ENCODE measurements around the gene KCTD17. TPM values are rescaled to one million over a fixed set of nuclear protein-coding genes. Genes with fewer than 3 reads are reported as not detected.

KCTD17 gene
- total RNA-seq, 1 donor from 2014 or later, result 19.2 TPM

DNA sequence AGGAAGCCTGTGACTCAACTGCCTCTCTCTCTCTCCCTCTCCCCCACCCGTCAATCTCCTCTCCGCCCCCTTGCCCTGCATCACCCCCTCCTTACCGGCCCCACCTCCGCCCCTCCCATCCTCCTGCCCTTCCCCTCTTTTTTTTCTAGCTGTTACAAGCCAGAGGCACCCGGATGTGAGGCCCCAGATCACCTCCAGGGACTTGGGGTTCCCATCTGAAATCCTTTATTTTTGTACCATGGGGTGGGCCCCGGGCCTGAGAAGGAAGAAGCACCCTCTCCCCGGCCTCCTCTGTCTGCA is 10.8 kb downstream of the KCTD17 start:
- H3K27ac ChIP-seq, result no peak overlapping the region
- H3K36me3 ChIP-seq, result peaks cover 11% of the 10 kb centered on the region
- ATAC-seq, result no peak
- H3K27me3 ChIP-seq, result no peaks in the 10 kb centered on the region
- no peaks in the 10 kb centered on the region for H3K4me1 ChIP-seq
- no peak for DNase-seq
- H3K9me3 ChIP-seq, result no peaks in the 10 kb centered on the region
- intact Hi-C loops (cut with DNase I), result no loop called here
- TF ChIP-seq, protein P1, sequence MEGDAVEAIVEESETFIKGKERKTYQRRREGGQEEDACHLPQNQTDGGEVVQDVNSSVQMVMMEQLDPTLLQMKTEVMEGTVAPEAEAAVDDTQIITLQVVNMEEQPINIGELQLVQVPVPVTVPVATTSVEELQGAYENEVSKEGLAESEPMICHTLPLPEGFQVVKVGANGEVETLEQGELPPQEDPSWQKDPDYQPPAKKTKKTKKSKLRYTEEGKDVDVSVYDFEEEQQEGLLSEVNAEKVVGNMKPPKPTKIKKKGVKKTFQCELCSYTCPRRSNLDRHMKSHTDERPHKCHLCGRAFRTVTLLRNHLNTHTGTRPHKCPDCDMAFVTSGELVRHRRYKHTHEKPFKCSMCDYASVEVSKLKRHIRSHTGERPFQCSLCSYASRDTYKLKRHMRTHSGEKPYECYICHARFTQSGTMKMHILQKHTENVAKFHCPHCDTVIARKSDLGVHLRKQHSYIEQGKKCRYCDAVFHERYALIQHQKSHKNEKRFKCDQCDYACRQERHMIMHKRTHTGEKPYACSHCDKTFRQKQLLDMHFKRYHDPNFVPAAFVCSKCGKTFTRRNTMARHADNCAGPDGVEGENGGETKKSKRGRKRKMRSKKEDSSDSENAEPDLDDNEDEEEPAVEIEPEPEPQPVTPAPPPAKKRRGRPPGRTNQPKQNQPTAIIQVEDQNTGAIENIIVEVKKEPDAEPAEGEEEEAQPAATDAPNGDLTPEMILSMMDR (IDR thresholded peaks at IDR 0.05), result no peak
- no peak overlapping the region for H3K4me3 ChIP-seq

DNA sequence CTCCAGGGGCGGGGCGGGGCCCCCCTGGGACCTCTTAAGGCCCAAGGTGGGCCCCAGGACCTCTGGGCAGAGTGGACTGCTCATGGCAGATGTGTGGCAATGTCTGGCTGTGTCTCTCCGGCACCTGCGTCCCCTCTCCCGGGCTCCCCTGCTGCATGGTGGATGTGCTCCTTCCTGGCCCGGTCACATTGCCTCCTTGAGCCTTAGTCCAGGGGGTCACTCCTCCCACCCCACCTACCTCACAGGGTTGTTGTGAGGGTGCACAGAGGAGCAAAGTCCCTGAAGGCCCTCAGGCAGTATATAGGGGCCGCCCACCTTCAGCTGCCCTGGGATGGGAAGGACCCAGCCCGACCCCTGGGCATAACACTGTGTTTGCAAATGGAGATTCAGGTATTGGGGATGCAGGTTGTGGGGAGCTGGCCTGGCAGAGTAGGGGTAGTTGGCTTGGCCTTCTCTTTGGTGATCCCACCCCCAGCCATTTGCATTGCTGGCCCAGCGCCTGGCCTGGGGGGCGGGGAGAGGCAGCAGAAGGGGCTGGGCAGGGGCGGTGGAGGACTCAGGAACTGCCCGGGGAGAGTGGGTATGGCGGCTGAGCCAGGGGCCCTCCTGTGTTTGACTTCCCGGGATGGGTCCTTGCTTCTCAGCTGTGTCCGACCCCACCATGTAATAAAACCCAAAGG is 11.3 kb downstream of the KCTD17 start:
- no peak for DNase-seq
- Histone ChIP-seq H3K27ac (no peak overlapping the region), H3K9me3 (no peaks in the 10 kb centered on the region), H3K4me3 (no peak overlapping the region), H3K27me3 (no peaks in the 10 kb centered on the region), H3K4me1 (no peaks in the 10 kb centered on the region), H3K36me3 (peaks cover 6% of the 10 kb centered on the region)
- ATAC-seq, result no peak
- TF ChIP-seq, protein P1 (IDR thresholded peaks at IDR 0.05), result no peak
- intact Hi-C loops (cut with DNase I), result no loop called here

DNA sequence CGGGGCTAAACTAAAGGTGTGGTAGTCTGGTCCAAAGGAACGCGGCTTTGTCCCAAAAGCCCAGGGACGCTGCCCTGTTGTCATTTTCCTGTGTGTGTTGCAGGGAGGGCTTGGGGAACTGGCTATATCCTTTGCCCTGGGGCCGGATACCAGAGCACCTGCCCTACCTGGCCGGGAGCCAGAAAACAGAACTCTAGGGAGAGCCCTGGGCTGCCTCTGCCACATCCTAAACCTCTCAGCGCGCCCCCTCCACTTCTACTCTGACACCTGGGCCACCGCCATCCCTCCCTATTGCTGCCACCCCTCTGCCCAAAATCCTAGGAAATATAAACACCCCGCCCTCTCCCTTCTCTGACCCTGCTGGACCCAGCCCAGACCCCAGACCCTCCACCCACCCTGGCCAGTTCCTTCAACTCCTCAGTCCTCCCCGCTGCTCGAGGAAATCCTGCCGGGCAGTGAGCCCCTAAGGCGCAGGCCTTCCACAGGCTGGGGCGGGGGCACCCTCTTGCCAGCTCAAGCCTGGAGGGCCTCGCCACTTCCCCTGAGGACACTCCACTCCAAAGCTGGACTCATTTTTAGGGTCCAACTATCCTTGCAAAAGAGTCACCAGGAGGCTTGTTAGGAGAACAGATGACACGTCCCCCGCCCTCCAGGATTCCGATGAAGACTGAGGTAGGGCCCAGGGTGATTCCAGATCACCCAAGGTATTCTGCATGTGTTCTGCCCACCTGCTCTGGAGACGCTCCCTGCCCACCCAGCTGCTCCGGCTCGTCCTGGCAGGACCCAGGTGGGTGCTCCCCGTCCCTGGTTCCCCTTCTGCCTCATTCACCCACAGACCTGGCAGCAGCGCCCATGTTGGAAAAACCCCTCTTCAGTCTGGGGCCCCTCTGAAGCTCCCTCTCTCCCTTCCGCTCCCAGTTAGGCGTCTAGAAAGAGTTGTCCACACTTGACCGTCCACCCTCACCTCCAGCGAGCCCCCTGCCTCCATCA is 12.2 kb downstream of the KCTD17 start:
- peaks cover 6% of the 10 kb centered on the region for H3K27me3 ChIP-seq
- H3K9me3 ChIP-seq, result no peaks in the 10 kb centered on the region
- ATAC-seq (no peak), DNase-seq (no peak)
- intact Hi-C loops (cut with DNase I), result no loop called here
- no peaks in the 10 kb centered on the region for H3K4me1 ChIP-seq
- no peak overlapping the region for H3K27ac ChIP-seq
- no peak overlapping the region for H3K4me3 ChIP-seq
- peaks cover 2% of the 10 kb centered on the region for H3K36me3 ChIP-seq
- TF ChIP-seq, protein P1 (IDR thresholded peaks at IDR 0.05), result no peak

DNA sequence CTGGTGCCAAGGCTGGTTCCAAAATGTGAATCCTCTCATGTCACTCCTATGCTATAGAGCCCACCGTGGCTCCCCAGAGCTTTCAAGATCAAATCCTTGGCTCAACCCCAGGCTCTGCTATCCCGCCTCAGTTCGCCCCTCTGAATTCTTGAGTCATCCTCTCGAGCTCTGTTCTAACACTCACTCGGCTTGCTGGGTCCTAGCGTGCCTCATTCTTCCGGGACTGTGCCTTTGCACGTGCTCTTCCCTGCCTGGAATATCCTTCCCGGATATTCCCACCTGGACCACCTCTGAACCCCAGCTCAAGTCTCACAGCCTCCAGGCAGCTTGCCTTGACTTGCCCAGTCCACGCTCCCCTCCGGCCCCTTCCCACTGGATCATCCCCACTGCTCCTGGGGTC is 13.0 kb downstream of the KCTD17 start:
- Histone ChIP-seq H3K4me3 (no peak overlapping the region), H3K36me3 (no peaks in the 10 kb centered on the region), H3K27ac (no peak overlapping the region), H3K9me3 (no peaks in the 10 kb centered on the region), H3K4me1 (no peaks in the 10 kb centered on the region), H3K27me3 (peaks cover 13% of the 10 kb centered on the region)
- TF ChIP-seq, protein P1 (IDR thresholded peaks at IDR 0.05), result no peak
- intact Hi-C loops (cut with DNase I), result no loop called here
- ATAC-seq (no peak), DNase-seq (no peak)

- H3K9me3 ChIP-seq, result no peaks in the 10 kb centered on the region
- ATAC-seq (no peak), DNase-seq (no peak)
- H3K36me3 ChIP-seq, result no peaks in the 10 kb centered on the region
- H3K27me3 ChIP-seq, result peaks cover 19% of the 10 kb centered on the region
- intact Hi-C loops (cut with DNase I), result no loop called here
- no peak overlapping the region for H3K27ac ChIP-seq
- no peaks in the 10 kb centered on the region for H3K4me1 ChIP-seq
- H3K4me3 ChIP-seq, result no peak overlapping the region
- TF ChIP-seq, protein P1 (IDR thresholded peaks at IDR 0.05), result no peak
Observed at GRCh38 chr22:37065180-37065579, 13.6 kb downstream of the KCTD17 start.
